WI38 (cell line): ENCODE measurements around the gene LIPM.

Source experiments
- H3K4me3 ChIP-seq: 2 replicates; pipeline ENCODE4 v1.5.1; 2011; ENCODE audit warnings: low read depth, mild to moderate bottlenecking, control low read depth, low read length
- TF ChIP-seq, protein P1 (sequence below): IDR thresholded peaks from 2 replicates; pipeline ENCODE4 v1.5.1; 2012; ENCODE audit warnings: low read depth, mild to moderate bottlenecking, control low read depth, low read length

LIPM gene

DNA sequence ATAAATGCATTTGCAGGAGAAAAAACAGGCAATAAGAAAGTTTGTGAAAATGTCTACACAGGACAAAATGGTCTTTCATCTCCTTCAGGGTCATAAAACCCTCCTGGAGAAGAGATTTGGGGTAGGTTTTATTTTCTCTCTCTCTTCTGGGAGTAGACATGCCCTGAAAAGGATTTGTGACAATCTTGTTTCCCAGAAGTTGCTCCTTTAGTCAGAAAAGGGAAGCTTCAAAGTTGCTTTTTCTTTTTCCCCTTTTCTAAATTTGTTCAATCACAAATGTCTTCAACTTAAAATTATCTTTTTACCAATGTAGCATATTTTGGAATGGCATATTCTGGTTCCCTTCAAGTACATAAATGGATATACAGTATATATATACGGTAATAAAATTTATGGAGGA lies 58.5 kb downstream of the LIPM start:
- H3K4me3 ChIP-seq = no peak overlapping the region
- TF ChIP-seq, protein P1, sequence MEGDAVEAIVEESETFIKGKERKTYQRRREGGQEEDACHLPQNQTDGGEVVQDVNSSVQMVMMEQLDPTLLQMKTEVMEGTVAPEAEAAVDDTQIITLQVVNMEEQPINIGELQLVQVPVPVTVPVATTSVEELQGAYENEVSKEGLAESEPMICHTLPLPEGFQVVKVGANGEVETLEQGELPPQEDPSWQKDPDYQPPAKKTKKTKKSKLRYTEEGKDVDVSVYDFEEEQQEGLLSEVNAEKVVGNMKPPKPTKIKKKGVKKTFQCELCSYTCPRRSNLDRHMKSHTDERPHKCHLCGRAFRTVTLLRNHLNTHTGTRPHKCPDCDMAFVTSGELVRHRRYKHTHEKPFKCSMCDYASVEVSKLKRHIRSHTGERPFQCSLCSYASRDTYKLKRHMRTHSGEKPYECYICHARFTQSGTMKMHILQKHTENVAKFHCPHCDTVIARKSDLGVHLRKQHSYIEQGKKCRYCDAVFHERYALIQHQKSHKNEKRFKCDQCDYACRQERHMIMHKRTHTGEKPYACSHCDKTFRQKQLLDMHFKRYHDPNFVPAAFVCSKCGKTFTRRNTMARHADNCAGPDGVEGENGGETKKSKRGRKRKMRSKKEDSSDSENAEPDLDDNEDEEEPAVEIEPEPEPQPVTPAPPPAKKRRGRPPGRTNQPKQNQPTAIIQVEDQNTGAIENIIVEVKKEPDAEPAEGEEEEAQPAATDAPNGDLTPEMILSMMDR = no peak

DNA sequence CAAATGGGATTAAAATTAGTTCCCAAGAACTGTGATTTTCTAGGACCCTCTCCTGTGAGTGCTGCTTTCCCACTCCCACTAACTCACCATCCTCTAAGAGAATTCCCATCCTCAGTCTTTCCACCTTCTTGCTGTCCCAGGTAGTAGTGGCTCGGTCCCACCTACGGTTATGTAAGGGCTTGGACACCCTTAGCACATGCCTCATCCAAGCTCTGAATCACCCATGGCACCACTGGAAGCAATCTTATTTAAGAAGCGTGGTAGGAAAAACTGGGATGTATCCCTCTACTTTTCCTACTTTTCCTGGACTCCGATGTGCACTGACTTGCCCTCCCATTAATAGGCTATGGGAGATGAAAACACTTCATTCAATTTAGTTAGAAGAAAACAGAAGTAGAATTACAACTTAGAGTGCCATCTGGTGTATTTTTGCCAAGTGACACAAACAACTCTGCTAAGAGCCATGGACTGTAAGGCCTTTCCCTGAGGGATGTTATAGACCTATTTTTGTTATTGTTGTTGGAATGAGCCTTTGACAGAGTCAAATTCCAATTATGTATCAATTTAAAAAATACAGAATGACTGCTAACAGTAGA lies 62.8 kb downstream of the LIPM start:
- TF ChIP-seq, protein P1 = no peak
- no peak overlapping the region for H3K4me3 ChIP-seq

DNA sequence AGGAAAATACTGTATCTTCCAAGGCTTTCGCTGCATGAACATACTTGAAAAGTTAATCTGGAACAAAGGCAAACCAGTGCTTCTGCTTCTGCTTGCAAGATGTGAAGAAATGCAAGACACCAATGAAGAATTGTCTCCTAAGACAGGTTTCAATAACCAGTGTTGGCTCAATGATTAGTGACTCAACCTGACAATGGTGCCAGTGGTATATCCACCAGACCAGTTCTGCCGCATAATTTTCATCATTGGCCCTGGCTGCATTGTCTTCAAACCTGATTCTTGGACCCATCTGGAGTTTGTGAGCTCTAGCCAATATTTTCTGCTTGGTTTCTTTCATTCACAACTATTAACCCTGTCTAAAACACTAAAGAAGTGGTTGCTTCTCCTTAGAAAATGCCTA lies 63.9 kb downstream of the LIPM start:
- no peak overlapping the region for H3K4me3 ChIP-seq
- TF ChIP-seq, protein P1 = no peak

DNA sequence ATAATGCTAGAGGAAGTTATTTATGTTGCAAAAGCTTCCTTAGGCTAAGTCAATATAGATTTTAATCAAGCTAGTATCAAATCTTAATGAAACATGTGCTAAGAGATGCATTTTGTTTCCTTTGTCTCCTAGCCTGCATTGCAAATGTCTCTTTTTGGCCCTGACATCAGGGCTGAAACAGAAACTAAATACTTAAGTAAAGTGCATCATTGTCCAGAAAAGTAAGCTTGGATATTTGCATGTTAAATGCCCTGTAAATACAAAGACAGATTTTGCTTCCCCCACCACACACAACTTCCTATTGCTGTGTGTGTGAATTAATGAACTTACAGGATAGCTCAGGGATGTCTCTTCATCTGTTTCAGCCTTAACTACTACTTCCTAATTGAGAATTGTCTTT lies 67.6 kb downstream of the LIPM start:
- TF ChIP-seq, protein P1 = no peak
- no peak overlapping the region for H3K4me3 ChIP-seq
